Measurements from ENCODE around the gene SCAMP5. TPM values are rescaled to one million over a fixed set of nuclear protein-coding genes. Genes with fewer than 3 reads are reported as not detected.

SCAMP5 gene
- total RNA-seq: 51.3 TPM

GRCh38 chr15:74995182-74995778 is at the start of gene SCAMP5:
Gene SCAMP5, plus strand, starts transcription at chr15:74995563. Its CDS starts 16,277 bp downstream, at chr15:75011840.
- DNase-seq: peak; percentile 95

- DNase-seq: peak; percentile 33
These were observed 45.1 kb upstream of the SCAMP5 start for GRCh38 chr15:74950078-74950908.

- no peak for DNase-seq
These were observed 44.4 kb upstream of the SCAMP5 start for GRCh38 chr15:74951006-74951405.

GRCh38 chr15:74954515-74954914 is 40.8 kb upstream of the SCAMP5 start:
- no peak for DNase-seq

GRCh38 chr15:74955017-74955416 is 40.3 kb upstream of the SCAMP5 start:
- no peak for DNase-seq

GRCh38 chr15:74955796-74956647 is 39.3 kb upstream of the SCAMP5 start:
- DNase-seq: no peak

GRCh38 chr15:74956648-74957475 is 38.5 kb upstream of the SCAMP5 start, which contains the start of gene RPP25:
Gene RPP25, minus strand, starts transcription at chr15:74956772. Its CDS starts 189 bp downstream, at chr15:74956583.
- peak; percentile 63 for DNase-seq

- DNase-seq: no peak
These were observed 37.8 kb upstream of the SCAMP5 start for GRCh38 chr15:74957476-74958035.

- DNase-seq: no peak
These were observed 36.9 kb upstream of the SCAMP5 start for GRCh38 chr15:74958320-74958907.

GRCh38 chr15:74958908-74959585 is 36.3 kb upstream of the SCAMP5 start:
- DNase-seq: no peak

- DNase-seq: no peak
These were observed 35.8 kb upstream of the SCAMP5 start for GRCh38 chr15:74959586-74959939.

GRCh38 chr15:74960286-74960685 is 35.1 kb upstream of the SCAMP5 start:
- DNase-seq: no peak

- DNase-seq: no peak
These were observed 34.3 kb upstream of the SCAMP5 start for GRCh38 chr15:74960995-74961588.

GRCh38 chr15:74961616-74962015 is 33.7 kb upstream of the SCAMP5 start:
- DNase-seq: no peak

- DNase-seq: no peak
These were observed 33.1 kb upstream of the SCAMP5 start for GRCh38 chr15:74962219-74962618.

- no peak for DNase-seq
These were observed 32.7 kb upstream of the SCAMP5 start for GRCh38 chr15:74962671-74963070.

- DNase-seq: no peak
These were observed 32.1 kb upstream of the SCAMP5 start for GRCh38 chr15:74963213-74963612.

- no peak for DNase-seq
These were observed 30.6 kb upstream of the SCAMP5 start for GRCh38 chr15:74964794-74965193.

- no peak for DNase-seq
These were observed 27.7 kb upstream of the SCAMP5 start for GRCh38 chr15:74967670-74968069.

GRCh38 chr15:74976159-74976558 is 19.2 kb upstream of the SCAMP5 start:
- no peak for DNase-seq

Data from occipital lobe (tissue), 2 donors.